Hematopoietic multipotent progenitor cell treated with erythropoietin and hydrocortisone succinate and interleukin-3 and kit ligand, for 6 days (in vitro differentiated cells): Measurements from ENCODE around the gene CAMK1D.

Source experiments
- DNase-seq: peaks from one replicate; pipeline ENCODE4 v3.0.0-alpha.2; 2015

The CAMK1D gene

GRCh38 chr10:12377658-12378290, 28.4 kb downstream of the CAMK1D start:
- DNase-seq, result no peak

DNA sequence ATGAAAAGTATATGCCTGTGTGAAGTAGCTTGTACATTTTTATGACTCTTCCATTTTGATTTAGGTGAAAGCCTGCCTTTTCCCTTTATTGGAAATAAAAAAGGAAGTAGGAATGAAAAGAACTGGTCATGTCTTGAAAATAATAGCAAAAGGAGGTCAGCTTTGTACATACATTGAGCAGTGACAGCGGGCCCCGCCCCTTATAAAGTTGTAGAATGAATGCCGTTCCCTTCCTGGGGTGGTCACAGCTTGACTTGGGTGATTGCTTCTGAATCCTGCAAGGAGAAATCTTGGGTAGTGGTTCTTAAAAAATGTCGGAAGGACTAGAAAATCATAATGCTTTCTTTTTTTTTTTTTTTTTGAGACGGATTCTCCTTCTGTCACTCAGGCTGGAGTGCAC, 31.7 kb downstream of the CAMK1D start:
- DNase-seq, result no peak

- DNase-seq, result no peak
These were observed 32.3 kb downstream of the CAMK1D start for GRCh38 chr10:12381536-12382156.

DNA sequence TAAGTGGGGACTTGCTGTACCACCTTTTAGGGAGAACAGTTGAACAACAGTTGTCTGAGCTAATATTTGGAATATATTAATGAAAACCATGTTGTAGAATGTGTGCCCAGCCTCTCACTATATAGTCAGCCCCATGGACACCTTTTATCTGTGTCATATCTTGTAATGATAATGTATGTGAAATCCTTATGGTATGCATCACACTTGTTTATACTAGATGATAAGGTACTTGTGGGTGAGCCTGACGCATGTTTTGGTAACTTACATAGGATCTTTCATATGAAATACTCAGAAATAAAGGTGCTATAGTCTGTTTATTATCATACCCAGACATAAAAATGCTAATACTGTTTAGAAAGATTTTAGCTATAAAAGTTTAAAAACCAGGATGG, 32.8 kb downstream of the CAMK1D start:
- DNase-seq, result no peak

- no peak for DNase-seq
These were observed 33.7 kb downstream of the CAMK1D start for GRCh38 chr10:12382956-12383531.

GRCh38 chr10:12384906-12385305, 35.6 kb downstream of the CAMK1D start:
- DNase-seq, result no peak

GRCh38 chr10:12387561-12388210, 38.3 kb downstream of the CAMK1D start:
- DNase-seq, result no peak

- no peak for DNase-seq
These were observed 39.3 kb downstream of the CAMK1D start for GRCh38 chr10:12388671-12389070.

GRCh38 chr10:12389154-12389734, 39.9 kb downstream of the CAMK1D start:
- DNase-seq, result peak; percentile 57

DNA sequence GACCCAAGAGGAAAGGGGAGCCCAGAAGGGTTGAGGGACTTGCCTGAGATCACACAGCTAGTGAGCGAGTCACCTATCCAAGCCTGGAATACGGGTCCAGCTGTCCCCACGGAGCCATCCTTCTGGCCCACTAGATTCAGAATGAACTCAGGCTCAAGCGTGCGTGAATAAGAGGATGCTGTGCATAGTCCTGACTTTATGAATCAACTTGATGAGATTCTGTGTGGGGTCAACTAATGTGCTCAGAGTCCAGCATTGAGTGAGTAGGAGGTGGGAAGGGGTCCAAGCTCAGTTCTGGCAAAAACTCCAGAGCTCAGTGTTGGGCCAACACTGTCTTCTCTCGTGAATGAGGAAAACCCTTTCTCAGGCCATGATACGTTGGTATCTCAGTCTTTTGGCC, 41.4 kb downstream of the CAMK1D start:
- no peak for DNase-seq

DNA sequence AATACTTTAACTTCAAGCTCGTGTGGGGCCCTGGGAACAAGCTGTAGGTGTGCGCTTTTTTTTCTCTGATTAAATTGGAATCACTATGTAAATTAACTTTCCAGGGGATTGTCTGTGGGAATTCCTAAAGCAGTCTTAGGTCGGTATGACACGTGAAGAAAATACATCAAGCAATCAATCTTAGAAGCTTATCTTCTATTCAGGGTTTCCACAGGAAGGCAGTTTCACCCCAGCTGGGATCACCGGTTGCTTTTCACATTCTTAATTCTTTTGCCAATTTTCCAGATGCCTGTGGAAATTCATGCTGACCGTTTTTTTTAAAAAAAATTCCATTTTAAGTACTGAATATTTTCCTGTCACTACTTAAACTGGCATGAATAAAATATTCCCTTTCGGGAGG, 41.9 kb downstream of the CAMK1D start:
- DNase-seq, result peak; percentile 19

- no peak for DNase-seq
These were observed 44.5 kb downstream of the CAMK1D start for GRCh38 chr10:12393831-12394230.

GRCh38 chr10:12394241-12395033, 45.1 kb downstream of the CAMK1D start:
- no peak for DNase-seq

GRCh38 chr10:12396093-12396492, 46.7 kb downstream of the CAMK1D start:
- DNase-seq, result no peak

DNA sequence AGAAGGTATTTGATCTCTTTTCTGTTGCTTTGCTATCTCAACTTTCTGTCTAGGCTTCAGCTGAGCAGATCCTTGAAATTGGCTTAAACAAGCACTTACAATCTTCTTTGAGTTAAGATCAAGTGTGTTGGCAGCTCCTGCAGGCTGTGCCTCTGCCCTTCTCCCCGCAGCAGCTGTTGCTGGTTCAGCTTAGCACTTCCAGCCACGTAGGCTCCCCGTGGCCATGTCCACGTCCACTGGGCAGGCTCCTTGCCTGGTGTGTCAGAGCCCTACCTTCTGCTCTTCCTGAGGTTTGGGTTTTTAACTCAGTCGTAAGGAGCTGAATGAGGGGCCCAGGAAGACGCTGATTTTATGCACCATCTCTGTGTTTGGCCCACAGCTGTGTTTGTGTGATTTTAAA, 47.2 kb downstream of the CAMK1D start:
- no peak for DNase-seq

DNA sequence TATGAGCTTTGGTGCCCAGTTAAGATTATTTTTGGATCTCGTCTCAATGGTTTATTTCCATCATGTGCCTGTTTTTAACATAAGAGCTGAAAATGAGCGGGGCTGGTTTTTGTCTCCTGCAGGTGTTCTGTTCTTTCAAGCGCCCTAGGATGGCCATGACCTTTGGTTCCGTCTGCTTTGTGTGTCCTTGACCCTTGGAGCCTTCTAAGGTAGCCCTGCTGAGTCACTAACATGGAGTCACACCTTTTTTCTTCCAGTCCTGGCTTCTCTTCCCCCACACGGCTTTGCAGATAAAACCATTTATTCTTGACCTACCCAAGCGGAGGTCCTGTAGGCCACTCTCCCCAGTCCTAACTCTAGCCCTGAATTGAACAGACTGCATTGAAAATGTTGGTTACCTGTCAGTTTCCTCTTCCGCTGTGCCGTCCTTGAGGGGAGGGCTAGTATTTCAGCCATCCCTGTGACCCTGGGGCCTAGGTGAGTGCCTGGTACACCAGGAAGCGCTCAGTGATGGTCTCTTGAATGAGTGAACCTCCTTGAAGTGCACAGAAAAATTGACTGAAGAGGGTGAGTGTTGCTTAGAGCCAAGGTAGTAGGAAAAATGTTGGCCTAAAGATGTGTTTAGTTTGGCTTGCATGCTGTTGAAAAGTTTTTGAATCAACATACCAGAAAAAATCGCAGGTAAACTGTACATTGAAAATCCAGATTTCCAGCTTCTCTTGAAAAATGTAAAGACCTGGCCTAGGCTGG, 48.0 kb downstream of the CAMK1D start:
- no peak for DNase-seq

- DNase-seq, result no peak
These were observed 48.6 kb downstream of the CAMK1D start for GRCh38 chr10:12397941-12398340.

DNA sequence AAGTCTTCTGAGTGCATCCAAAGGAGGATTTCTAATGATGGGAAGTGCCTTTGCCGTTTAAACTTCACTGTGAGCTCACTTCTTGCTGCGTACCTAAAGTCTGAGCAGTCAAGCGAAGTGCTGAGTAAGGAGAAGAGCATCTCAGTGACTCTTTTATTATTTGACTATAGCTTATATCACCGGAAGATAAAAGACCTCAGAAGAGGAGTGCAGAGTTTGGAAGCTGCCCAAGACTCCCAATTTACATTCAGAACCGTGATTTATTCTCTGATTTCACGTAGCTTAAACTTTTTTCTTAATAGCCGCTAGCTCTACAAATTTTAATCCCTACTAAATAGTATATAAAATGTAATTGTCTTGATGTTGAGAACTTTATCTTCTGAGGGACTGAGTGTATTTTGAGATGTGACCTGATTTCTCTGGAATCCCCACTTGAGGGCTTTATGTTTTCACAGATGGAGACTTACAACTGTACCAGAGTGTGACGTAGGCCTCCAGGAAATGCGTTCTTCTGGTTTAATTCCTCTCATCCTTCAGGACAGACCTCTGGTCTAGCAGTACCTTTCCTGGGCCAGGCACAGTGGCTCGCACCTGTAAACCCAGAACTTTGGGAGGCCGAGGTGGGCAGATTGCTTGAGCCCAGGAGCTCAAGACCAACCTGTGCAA, 51.1 kb downstream of the CAMK1D start:
- DNase-seq, result no peak

DNA sequence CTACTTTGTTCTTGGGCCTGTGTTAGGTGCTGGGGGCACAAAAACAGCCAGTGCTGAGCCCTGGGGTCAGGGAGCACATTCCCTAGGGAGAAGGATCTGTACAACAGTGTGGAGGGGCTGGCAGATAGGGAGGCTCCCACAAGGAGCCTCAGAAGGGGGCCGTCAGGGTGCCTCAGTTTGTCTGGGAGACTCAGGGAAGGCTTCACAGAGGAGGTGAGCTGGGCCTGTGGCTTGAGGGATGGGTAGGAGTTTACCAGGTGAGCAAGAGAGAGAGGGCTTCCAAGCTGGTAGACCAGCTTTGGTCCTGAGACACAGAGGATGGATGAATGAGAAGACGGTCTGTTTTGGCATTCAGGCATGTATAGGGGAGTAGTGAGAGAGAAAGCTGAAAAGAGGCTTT, 52.1 kb downstream of the CAMK1D start:
- DNase-seq, result no peak

DNA sequence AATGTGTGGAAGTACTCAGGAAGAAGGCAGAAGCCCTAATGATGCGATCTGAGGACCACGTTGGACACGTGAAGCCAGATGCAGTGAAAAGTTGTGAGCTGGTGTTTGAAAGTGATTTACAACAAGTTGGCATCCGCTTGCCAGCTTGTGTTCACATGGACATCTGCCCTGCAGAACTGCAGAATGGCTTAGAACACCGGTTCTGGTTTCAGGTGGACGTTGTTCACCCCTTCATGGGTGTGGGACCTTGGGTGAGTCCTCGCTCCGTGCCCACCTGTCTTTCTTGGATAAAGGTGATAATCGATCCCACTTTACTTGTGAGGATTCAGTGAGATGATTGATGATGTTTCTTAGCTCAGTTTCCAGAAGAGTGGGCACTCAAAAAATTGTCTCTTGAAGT, 53.8 kb downstream of the CAMK1D start:
- DNase-seq, result no peak
